Activated gamma-delta T cell (primary cell): ENCODE results near the gene ATP5PD.

ENCODE experiments used
- DNase-seq: peaks from one replicate; lab custom pipeline; 2025; lab: John Stamatoyannopoulos, UW
- total RNA-seq, 2 donors: gene quantifications; one replicate each; lab custom pipeline; 2026; lab: John Stamatoyannopoulos, UW

ATP5PD gene
- 68.2 to 78.3 reads per million in 2 donors for total RNA-seq

DNA sequence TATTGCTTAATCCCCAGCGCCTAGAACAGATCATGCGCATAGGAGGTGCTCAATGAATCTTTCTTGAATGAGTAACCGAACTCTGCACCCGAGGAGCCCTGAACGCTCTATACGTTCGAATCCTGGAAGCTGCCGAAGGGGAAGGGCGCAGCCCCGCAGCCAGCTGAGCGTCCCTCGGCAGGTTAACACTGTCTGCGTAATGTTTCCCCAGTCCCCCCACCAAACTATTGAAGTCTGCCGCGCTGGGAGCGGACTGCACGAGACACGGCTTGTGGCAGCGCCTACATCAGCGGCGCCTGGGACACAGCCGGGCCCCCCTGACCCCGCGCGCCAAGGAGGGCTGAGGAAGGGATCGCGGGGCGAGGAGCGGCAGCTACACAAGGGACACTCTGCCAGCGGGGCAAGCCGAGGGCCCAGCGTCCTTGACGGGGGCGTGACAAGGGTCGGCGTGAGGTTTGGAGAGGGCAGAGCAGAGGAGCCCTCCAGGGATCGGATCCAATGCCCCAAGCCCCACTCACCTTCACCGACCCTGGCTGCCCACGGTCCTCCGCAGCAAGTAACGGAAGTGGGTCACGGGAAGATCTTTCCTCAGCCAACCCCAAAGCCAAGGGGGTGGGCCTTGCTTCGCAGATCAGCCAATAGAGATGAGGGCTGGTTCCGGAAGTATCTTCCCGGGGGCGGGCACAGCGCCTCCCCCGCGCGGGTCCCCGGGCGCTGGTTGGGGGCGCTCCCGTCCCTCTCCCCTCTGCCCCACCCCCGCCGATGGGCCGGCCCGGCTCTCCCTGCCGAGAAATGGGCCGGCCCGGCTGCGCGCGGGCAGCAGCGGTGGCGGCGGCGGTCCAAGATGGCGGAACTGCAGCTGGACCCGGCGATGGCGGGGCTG, at the start of gene ATP5PD, which contains the start of gene KCTD2:
Gene ATP5PD (minus strand): TSS at position 563 of the 883 bp plus-strand sequence. CDS start 4,319 bp downstream, outside the sequence.
Gene KCTD2 (plus strand): TSS at position 819 of the 883 bp plus-strand sequence. CDS start 26 bp downstream, at position 845.
- peak; percentile 87 for DNase-seq

DNA sequence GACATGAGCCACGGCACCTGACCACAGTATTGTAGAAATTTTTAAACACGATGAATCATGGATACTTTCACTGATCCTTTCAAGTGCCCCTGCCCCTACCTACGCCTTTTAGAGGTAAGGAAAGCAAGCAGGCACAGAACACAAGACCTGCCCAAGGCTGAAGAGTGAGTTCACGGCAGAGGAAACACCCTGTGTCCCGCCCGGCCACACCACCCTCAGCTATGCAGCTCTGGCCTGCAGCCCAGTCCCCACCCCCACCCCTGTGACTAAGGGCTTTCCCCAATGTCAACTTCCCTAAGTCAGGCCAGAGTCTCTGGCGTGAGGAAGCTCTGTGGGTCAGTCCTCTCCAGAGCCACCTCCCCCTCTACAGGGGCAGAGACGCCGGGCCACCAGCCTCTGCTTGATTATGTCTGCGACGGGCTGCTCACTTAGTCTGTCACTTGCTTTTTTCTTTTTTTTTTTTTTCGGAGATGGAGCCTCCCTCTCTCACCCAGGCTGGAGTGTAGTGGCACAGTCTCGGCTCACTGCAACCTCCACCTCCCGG, 49.4 kb upstream of the ATP5PD start:
- no peak for DNase-seq

- no peak for DNase-seq
These were observed 48.2 kb upstream of the ATP5PD start for GRCh38 chr17:75094871-75095399.

DNA sequence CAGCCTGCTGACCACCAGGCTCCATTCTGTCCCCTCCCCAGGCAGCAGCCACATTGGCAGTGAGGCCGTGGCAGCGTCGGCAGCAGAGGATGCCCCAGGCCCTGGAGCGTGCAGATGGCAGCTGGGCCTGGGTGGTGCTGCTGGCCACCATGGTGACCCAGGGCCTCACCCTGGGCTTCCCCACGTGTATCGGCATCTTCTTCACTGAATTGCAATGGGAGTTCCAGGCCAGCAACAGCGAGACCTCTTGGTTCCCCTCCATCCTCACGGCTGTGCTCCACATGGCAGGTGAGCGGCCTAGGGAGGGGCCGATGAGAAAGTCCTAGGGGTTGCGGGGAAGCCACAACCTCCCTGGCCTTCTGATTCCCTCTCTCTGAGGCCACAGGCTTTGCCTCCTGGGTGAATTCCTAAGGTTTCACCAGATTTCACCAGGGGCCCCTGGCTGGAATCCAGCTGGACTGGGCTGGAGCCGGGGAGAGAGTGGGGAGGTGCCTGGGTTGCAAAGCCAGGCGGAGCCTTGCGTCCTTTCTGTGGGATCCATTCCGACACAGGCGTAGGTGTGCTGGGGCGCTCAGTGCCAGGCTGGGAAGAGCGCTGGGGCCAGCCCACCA, 46.9 kb upstream of the ATP5PD start:
- no peak for DNase-seq

DNA sequence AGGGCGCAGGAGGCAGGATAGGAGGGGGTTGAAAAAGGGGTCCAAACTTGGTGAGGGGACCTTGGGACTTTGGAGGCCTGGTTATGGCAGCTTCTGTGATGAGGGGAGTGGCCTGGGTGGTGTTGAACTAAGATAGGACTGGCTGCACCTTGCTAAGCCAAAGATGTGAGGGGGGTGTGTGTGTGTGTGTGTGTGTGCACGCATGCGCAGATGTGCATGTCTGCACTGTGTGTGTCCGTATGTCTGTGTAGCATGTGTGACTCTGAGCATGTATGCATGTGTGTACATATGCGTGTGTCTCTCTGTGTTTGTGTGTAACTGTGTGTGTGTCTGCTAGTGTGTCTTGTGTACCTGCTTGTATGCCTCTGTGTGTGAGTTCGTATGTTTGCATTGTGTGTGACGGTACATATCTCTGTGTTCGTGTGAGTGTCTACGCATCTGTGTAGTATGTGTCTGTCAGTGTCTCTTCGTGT, 45.1 kb upstream of the ATP5PD start:
- no peak for DNase-seq

DNA sequence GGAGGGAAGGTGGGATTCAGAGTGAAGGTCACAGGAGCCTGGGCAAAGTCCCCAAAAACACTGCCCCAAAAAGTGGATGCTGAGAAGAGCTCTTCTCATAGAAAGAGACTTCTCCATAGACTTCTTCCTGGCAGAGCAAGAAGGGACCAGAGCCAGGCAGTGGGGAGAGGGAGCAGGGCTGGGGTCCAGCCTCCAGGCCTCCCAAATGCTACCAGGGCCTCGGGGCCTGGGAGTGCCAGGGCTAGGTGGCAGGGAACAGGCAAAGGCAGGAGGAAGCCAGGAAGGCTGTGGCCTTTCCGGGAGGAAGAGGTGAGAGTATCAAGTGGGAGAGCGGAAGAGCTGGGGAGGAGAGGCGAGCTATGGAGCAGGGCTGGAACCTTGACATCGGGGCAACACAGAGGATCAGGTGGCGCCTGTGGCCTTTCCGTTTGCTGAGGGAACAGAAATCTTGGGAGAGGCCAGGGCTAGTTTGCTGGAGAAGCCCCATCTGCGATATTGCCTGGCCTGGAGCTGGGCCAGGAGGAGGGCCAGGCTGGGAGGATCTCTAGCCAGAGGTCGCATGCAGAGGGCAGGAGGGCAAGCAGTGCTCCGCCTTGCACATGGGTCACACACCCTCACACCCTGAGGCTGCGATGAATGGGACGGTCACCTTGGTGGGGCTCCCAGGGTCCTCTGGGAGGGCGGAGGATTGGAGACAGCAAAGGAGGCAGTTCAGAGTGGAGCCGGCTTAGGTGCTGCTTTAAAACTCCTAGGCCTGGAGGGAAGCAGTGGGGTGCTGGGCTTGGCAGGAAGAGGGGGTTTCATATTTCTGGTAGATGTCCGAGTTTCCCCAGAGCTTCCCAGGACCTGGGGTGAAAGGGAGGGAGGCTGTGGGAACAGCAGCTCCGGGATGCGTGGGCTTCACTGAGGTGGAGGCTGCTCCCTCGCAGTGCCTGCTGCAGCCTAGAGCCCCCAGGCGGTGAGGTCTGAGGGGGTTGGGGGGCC, 44.4 kb upstream of the ATP5PD start:
- no peak for DNase-seq

DNA sequence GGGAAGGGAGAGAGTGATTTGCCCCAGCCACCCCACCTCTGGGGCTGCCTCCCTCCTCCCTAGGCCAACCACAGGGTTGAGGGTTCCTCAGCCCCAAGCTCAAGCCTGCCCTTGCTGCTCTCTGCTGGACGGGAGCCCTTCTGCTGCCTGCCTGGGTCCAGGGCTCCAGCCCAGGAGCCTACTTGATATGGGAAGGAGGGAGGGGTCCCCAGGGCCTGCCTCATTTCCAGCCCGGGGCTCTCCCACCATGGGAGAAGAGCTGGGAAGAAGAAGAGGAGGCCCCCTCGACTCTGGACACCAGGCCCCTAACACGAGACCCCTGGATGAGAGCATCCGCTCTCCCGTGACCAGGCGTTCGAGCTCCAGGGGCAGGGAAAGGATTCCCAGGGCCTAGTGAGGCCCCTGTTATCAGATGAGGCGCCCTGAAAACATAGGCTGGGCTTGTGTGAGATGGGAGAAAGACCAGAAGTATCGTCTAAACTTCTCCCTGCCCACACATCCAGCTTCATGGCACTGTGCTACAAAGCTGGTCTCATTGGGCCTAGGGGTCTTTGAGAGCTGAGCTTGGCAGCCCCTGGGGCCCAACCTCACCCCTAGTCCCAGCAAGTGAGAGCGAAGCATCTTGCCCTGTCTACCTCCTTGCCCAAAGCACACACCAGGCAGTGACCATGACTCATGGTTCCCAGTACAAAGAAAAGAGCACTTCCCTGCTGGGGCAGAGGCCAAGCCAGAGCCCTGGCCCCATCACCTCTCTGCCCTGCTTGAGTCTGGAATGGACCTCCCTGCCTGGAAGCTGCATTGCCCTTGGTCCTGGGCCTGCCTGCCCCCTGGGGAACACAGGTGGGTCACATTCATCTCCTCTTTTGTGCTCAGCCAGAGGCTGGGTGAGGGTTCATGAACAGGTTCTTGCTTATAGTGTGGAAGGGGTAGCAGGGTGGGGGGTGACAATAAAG, 42.0 kb upstream of the ATP5PD start:
- DNase-seq = no peak

GRCh38 chr17:75087558-75088453, 41.0 kb upstream of the ATP5PD start, which contains the start of gene SLC16A5:
SLC16A5 (plus strand) TSS chr17:75087954; CDS start chr17:75093637, 5,683 bp downstream.
- DNase-seq = no peak

GRCh38 chr17:75087182-75087557, 40.4 kb upstream of the ATP5PD start:
- DNase-seq = no peak

- no peak for DNase-seq
These were observed 39.9 kb upstream of the ATP5PD start for GRCh38 chr17:75086496-75087181.

DNA sequence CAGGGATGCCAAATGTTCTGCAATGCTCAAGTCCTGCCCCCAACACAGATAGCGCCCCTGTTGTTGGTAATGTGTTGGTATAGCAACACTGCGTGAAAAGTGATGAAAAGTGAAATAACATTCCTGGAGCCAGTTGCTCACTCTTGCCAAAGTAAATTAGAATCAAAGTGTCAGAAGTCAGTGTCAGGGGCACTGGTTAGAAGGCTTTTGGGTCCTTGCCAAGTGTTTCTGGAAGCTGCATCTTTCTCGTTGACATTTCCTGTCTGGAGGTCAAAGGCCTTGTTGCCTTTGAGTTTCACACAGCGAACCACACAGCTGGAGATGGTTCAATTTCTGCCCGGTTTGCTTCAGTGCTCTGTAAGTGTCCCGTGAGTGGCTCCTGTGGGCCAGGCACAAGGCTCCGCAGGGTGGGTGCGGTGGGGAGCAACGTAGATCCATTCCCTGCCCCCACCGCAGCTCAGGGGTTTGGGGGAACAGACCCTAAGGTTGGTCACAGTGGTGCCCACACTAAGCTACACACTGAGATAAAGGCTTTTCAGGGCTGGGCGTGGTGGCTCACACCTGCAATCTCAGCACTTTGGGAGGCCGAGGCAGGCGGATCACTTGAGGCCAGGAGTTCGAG, 37.4 kb upstream of the ATP5PD start:
- no peak for DNase-seq

- no peak for DNase-seq
These were observed 35.9 kb upstream of the ATP5PD start for GRCh38 chr17:75082683-75083082.

DNA sequence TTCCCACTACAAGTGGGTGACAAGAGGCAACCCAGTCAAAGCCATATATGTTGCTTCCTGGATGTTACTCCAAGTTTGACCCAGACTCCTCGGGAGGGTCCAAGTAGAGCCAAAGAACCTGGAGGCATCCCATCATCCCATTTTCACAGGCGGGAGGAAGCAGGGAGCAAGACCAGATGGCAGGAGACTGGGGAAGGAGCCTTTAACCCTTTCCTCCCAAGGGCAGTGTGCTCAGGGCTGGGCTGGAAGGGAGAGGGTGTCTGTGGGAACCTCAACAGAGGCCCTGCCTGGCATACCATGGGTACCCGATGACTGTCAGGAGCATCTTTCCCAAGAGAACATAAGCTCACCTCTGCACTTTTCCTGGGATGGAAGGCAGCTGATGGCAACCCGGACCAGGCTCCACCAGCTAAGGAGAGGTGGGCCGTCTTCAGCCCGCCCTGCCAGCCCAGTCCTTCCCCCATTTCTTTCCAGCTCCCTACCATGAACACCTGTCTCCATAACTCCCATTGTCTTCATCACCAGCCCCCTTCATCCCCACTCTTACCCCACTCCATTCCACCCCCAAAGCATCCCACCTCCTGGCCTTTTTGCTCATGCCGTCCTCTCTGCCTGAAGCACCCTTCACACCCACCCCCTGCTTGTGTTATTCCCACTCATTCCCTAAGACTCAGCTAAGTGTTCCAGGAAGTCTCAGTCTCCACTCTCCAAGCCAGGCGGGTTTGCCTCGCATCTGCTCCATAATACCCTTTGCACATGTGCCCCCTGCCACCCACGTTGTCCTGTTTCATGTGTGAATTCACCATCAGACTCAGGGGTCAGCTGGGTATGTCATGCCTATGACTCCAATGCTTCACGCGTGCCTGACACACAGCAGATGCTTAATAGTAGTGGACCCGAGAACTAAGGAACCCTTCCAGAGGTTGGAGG, 35.1 kb upstream of the ATP5PD start:
- no peak for DNase-seq

DNA sequence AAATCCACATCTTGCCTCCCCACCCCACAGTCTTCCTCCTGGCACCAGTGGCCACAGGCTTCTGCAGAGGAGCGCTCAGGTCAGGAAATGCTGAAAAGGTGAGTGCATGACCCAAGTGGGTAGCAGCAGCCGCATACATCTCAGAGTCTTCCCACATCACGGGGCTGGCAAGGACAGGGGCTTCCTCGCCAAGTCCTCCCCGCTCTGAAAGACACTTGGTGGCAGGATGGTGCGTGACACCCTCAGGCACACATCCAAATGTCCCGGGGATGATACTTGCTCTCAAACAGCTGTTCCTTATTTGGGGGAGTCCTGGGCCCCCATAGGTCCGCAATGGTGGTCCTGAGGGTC, 32.2 kb upstream of the ATP5PD start:
- DNase-seq = no peak

DNA sequence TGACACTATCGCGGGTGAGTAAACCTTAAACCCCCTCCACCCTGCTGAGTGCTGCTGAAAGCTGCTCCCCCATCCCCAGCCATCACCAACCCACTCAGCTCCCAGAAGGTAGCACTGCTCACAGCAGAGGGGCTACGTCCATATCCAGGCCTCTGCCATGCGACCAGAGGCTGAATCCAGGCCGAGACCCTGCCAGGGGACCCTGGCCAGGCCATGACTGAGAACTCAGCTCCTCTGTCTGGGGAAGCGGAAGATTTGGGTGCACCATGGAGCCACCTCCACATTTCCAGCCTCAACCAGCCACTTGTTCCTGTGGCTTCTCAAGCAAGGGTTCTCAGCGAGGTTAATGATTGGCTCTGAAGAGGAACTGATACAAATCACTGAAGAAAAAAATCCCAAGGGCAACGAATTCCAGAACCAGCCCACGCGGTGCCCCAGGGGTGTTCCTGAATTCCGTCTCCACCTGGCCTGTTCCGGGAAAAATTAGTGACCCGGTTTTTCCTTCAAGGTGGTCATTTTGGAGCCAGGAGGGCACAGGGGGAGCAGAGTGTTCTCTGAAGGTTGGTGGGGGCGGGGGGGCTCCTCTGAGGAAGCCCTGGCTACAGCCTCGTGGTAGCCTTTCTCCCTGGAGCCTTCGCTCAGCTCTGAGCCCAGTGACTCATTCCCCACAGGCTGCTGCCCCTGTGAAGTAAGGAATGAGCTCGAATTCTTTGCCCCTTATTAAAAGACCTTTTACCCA, 31.7 kb upstream of the ATP5PD start:
- DNase-seq = no peak
